ENCODE measurements around the gene ABCC4. TPM values are rescaled to one million over a fixed set of nuclear protein-coding genes. Genes with fewer than 3 reads are reported as not detected.
A peak's percentile ranks its signal among the peaks of the same experiment; 100 is the strongest.
"Not testable (repeated sequence)": the region's sequence is repeated elsewhere in the genome, so short reads cannot be mapped to it uniquely, and the experiment has no call there.

The ABCC4 gene
- total RNA-seq, 1 donor from 2014 or later = 1.6 TPM

DNA sequence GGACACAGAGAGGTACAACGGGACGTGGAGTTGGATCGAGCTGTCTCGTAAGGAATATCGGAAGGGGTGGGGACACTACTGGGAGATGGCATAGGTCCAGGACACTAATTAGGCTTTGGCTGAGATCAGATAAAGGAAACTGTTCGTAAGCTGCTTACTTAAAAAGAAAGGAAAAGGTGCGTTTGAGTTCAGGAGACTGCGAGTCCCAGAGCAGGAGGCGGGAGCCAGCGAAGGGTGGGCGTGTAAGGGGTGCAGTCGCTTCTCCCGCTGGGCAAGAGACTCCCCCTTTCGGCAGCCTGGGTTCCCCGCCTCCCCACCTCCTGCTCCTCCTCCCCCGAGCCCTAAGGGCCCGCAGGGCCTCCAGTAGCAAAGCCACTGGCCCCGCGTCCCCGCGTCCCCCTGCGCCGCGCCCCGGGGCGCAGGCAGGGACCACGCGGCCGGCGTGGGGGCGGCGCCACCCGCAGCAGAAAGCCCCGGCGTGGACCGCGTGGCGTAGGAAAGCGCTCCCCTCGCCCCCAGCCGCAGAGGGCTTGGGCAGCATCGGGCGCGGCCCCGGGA is 547 bp downstream of the ABCC4 start:
- DNase-seq (ENCODE audit: low read depth in 2 of 2) = peak; percentile 24 to 82

DNA sequence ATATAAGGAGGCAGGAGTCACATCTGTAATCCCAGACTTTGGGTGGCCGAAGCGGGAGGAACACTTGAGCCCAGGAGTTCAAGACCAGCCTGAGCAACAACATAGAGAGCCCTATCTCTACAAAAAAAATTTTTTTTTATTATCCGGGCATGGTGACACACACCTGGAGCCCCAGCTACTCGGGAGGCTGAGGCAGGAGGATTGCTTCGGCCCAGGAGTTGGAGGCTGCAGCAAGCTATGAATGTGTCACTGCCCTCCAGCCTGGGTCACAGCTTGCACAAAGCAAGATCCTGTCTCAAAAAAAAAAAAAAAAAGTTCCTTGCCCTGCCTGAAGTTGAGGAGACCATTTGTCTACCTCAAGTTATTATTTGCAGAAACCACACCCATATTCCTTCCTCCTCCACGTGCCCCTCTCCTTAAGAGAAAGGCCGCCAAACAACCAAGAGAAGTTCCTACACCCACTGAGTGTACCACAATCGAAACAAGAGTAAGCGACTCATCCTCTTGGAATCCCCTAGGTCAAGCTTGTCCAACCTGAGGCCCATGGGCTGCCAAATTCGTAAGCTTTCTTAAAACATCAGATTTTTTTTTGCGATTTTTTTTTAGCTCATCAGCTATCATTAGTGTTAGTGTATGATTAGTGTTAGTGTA is 2.2 kb downstream of the ABCC4 start:
- DNase-seq (ENCODE audit: low read depth in 2 of 2) = peak in 1 of 2 donors; percentile 65

DNA sequence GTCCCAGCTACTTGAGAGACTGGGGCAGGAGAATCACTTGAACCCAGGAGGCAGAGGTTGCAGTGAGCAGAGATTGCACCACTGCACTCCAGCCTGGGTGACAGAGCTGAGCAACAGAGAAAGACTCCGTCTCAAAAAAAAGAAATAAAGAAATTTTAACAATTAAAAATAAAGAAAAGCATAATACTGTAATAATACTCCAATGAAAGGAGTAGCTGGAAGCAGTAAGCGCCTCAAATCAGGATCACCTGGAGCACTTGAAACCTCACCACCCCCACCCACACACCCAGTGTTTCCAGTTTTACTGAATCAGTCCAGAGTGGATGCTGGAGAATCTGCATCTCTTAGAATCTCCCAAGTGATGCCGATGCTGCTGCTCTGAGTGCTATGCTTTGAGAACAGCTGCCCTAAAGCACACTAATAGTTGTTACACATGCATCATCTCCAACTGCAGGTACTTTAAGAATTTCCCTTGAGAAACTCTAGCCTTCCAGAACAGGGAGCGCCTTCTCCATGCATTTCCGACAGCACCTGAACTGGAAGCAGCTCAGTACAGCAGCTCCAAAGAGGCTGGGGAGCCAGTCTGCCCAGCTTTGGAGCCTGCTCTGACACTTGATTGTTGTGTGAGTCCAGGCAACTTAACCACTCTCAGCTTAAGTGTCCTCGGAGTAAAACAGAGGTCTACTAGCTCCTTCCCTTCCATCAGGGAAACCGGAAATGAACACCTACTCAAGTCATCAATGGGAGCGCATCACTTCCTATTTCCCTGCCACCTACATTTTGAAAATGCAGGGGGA is 2.9 kb downstream of the ABCC4 start:
- DNase-seq (ENCODE audit: low read depth in 2 of 2) = peak in 1 of 2 donors; percentile 55

DNA sequence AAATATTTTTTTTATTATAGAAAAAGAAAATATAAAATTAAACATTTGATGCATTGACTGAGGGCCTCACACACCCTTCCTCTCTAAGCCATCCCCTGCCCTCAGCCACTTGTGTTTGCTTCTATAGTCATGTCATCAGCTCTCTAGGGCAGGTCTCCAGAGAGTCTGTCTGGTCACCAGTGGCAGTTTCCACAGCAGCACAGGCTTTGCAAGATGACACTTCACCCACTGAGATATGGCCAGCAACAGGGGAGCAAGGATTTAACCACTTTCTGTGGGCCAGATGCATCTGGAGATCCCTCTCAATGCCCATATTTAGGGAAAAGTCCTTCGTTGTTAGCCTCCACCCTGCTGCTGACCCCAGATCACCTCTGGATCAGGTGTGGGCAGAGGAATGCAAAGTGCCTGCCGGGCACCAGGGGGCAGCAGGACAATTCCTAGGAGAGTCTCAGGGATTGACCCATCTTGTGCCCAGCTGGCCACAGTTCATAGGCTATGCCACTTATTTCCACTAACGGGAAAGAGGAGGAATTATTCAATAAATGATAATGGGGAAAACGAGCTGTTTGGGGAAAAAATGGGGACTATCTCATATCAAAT is 4.8 kb downstream of the ABCC4 start:
- peak; percentile 50 to 68 for DNase-seq (ENCODE audit: low read depth in 2 of 2)

DNA sequence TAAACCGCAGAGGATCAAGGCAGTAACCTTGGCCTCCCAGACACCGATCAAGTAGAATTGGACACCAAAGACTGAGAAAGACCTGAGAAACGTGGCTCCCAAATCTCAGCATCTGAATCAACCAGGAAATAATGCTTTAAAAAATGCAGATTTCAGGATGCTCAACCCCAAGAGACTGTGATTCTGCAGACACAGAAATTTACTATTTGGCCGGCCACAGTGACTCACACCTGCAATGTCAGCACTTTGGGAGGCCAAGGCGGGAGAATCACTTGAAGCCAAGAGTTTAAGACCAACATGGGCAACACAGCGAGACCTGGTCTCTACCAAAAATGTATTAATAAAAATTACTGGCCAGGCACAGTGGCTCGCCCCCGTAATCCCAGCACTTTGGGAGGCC is 6.2 kb downstream of the ABCC4 start:
- no peak for DNase-seq (ENCODE audit: low read depth in 2 of 2)

DNA sequence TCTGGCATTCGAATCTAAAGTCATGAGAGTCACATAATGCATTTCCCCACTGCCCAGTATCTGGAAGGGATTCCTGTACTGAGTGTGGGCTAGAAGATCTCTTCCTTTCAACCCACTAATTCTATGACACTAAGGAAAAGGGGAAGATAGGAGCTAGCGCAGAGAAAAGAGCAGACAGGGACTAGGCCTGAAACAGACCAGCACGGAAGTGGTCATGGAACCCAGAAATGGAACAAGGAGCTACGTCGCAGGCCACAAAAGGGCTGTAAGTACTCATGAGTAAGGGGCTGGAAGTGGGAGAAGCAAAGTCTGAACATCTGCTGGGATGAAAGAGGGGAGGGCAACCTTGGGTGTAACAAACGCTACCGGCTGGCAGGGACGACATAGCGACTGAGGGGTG is 8.6 kb downstream of the ABCC4 start:
- DNase-seq (ENCODE audit: low read depth in 2 of 2) = no peak

DNA sequence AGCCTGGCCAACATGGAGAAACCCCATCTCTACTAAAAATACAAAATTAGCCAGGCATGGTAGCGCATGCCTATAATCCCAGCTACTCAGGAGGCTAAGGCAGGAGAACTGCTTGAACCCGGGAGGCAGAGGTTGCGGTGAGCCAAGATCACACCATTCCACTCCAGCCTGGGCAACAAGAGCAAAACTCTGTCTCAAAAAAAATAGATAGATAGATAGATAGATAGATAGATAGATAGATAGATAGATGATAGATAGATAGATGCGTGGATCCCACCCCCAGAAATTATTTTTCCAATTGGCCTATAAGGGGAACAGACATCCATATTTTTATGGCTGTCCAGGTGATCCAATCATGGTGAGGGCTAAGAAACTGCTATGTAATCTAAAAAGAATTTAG is 11.3 kb downstream of the ABCC4 start:
- DNase-seq (ENCODE audit: low read depth in 2 of 2) = not testable (repeated sequence)

DNA sequence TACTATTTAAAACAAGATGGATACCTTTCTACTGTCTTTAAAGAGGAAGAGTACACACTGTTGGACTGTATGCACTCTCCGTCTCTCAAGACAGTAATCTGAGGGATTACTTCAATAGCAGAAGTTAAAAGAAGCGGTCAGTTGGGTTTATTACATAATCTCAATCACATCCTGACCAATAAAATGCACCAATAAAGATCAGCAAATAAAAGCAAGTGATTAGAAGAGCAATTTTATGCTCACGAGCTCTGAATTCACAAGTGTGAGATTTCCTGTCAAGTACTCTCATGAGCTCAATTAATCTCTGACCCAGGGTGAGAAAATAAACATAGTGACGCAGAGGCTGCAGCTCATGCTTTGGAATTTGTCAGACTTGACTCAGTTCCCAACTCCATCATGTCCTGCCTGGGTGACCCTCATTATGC is 12.2 kb downstream of the ABCC4 start:
- DNase-seq (ENCODE audit: low read depth in 2 of 2) = peak; percentile 35 to 93

DNA sequence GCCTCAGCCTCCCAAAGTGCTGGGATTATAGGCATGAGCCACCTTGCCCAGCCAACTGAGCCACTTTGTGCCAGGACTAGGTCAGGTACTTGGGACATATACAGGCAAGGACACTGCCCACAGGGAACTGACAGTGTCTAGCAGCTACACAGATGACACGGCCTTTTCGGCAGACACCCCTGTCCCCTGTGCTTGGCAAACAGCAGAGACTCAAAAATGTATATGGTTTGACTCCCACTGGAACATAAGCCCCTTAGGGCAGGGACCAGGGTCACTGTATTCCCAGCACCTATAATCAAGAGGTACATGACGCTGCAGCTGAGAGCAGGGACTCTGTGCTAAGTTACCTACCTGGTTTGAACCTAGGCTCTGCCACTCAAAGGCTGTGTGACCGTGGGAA is 16.8 kb downstream of the ABCC4 start:
- DNase-seq (ENCODE audit: low read depth in 2 of 2) = no peak

DNA sequence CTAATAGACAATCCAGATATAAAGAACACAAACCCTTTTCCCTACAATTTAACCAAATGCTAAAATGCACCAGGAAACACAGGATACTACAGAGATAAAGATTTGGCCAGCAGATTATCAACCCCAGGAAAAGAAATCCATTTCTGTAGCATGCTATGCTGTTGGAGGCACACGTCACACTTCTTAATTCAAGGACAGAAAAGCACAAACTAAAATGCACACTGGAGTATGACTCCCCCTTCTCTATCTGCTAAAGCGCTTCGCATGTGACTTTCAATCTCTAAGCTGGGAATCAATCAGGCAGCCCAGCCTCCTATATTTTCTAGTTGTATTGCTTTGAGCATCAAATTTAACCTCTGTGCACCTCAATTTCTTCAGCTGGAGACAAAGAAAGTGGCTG is 22.2 kb downstream of the ABCC4 start:
- no peak for DNase-seq (ENCODE audit: low read depth in 2 of 2)

DNA sequence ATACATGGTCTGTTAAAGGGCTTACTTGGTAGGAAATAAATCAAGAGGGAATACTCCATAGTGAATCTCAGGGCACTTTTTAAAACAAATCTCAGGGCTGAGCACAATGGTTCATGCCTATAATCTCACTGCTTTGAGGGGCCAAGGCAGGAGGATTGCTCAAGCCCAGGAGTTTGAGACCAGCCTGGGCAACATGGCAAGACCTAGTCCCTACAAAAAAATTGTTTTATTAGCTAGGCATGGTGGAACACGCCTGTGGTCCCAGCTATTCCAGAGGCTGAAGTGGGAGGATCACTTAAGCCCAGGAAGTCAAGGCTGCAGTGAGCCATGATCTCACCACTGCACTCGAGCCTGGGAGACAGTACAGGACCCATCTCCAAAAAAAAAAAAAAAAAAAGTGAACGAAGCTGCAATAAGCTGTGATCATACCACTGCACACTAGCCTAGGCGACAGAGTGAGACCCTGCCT is 25.2 kb downstream of the ABCC4 start:
- DNase-seq (ENCODE audit: low read depth in 2 of 2) = no peak

DNA sequence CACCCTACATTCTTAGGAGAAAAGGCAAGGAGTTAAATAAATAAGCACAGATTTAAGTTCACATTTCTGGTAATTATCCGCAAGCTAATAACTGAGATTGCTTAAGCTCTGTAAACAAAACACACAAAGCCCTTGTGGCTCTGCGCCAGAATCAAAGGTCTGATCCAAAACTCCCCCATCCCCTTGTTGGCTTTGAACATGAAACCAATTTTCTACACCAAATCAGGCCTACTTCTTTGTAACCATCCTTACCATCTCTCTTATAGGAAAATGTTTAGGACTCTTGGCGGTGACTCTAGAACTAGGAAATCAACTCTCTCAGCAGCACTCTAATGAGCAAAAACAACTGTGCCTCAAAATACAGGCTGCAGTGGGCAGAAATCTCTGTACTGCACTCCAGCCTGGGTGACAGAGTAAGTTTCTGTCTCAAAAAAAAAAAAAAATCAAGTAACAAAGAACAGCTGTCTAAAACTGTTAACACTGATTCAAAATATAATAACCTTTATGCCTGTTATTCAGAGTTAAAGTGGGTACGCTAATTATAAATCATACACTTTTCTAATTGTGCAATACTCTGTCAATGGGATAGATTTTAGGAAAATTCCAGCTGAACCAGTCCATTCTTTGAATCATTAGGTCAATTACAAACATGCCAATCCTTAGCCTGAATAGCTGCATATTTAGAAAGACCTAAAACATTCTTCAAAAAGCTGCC is 25.8 kb downstream of the ABCC4 start:
- no peak for DNase-seq (ENCODE audit: low read depth in 2 of 2)

DNA sequence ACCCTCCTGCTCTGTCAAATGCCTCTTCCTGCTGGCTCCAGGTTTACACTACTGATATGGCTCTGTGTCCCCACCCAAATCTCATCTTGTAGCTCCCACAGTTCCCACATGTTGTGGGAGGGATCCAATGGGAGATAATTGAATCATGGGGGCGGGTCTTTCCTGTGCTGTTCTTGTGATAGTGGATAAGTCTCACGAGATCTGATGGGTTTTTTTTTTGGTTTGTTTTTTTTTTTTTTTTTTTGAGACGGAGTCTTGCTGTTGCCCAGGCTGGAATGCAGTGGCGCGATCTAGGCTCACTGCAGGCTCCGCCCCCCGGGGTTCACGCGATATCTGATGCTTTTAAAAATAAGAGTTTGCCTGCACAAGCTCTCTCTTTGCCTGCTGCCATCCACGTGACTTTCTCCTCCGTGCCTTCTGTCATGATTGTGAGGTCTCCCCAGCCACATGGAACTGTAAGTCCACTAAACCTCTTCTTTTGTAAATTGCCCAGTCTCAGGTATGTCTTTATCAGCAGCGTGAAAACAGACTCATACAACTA is 27.6 kb downstream of the ABCC4 start:
- not testable (repeated sequence) for DNase-seq (ENCODE audit: low read depth in 2 of 2)

DNA sequence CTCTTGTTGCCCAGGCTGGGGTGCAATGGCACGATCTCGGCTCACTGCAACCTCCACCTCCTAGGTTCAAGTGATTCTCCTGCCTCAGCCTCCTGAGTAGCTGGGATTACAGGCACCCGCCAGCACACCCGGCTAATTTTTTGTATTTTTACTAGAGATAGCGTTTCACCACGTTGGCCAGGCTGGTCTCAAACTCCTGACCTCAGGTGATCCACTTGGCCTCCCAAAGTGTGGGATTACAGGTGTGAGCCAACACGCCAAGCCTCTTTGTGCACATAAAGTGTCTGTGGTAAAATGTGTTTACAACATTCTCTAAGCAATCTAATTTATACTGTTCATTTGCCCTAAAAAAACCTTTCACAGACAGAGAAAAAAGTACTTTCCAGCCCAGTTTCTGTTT is 29.2 kb downstream of the ABCC4 start:
- DNase-seq (ENCODE audit: low read depth in 2 of 2) = not testable (repeated sequence)

DNA sequence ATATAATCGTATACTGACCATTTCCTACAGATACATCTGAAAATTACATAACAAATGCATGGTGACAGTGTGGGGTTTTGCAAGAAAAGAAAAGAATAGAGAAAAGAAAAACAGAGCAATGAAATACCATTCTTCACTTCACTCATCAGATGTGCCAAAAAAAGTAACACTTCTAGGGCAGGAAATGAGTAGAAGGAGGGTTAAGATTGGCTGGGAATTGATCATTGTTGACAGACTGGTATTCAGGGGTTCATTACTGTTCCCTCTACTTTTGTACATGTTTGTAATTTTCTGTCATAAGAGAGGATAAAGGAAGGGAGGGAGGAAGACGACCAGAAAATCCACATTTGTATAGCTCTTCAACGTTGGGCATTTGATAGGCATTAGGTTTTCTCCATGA is 31.5 kb downstream of the ABCC4 start:
- DNase-seq (ENCODE audit: low read depth in 2 of 2) = peak in 1 of 2 donors; percentile 50

DNA sequence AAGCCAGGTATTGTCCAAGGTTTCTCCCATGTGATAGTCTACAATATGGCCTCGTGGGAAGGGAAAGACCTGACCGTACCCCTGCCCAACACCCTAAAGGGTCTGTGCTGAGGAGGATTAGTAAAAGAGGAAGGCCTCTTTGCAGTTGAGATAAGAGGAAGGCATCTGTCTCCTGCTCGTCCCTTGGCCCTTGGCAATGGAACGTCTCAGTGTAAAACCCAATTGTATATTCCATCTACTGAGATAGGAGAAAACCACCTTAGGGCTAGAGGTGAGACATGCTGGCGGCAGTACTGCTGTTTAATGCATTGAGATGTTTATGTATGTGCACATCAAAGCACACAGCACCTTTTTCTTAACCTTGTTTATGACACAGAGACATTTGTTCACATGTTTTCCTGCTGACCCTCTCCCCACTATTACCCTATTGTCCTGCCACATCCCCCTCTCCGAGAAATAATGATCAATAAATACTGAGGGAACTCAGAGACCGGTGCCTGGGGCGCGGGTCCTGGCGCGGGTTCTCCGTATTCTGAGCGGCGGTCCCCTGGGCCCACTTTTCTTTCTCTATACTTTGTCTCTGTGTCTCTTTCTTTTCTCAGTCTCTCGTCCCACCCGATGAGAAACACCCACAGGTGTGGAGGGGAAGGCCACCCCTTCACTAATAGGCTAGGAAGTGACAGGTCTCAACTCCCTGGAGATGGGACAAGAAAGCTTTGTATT is 32.7 kb downstream of the ABCC4 start:
- DNase-seq (ENCODE audit: low read depth in 2 of 2) = not testable (repeated sequence)

DNA sequence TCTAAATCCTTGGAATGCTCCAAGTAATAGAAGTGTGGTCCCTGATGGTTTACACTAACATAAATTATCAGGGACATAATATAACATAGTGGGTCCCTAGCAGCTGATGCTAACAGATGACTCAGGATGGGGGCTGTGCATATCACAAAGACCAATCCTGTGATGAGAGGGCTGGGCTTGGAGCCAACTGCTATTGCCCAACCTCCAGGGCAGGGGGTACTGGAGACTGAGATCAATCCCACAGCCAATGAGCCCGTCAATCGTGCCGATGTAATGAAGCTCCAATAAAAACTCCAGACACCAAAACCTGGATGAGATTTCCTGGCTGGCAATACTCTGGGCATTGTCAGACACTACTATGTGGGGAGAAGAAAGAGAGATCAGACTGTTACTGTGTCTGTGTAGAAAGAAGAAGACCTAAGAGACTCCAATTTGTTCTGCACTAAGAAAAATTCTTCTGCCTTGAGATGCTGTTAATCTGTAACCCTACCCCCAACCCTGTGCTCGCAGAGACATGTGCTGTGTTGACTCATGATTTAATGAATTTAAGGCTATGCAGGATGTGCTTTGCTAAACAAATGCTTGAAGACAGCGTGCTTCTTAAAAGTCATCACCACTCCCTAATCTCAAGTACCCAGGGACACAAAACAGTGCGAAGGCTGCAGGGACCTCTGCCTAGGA is 33.4 kb downstream of the ABCC4 start:
- peak; percentile 31 to 87 for DNase-seq (ENCODE audit: low read depth in 2 of 2)

DNA sequence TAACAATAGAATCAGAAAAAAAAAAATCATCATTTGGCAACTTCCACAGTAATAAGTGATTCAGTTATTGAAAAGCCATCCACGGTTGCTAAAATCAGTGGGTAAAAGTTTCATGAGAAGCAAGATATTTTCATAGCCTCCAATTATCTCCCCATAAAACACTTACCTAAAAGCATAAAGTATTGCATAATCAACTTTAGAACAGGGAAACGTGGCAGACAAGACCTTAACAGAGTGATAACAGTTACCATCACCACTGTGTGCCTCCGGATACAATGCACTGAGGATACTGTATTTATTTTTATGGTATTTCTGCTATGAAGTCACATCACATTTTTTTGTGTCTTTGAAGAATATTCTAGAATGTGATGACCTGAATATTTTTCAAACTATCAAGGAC is 37.0 kb downstream of the ABCC4 start:
- no peak for DNase-seq (ENCODE audit: low read depth in 2 of 2)

DNA sequence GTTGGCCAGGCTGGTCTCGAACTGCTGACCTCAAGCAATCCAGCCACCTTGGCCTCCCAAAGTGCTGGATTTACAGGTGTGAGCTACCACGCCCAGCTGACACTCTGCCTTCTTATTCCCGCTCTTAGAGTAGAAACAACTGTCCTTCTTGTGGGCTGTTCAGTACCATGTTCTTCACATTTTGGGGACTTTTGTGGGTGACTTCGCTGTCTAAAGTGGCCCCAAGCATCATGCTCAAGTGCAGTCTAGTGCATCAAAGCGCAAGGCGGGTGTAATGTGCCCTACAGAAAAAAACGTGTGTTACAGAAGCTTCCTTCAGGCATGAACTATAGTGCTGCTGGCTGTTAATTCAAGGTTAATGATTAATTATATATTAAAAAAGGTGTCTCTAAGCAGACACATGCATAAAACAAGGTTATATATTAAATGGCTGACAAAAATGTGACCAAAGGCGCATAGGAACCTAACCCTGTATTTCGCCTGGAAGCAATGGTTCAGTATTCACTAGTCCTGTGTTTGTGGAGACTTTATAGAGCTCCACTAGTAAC is 38.3 kb downstream of the ABCC4 start:
- no peak for DNase-seq (ENCODE audit: low read depth in 2 of 2)

DNA sequence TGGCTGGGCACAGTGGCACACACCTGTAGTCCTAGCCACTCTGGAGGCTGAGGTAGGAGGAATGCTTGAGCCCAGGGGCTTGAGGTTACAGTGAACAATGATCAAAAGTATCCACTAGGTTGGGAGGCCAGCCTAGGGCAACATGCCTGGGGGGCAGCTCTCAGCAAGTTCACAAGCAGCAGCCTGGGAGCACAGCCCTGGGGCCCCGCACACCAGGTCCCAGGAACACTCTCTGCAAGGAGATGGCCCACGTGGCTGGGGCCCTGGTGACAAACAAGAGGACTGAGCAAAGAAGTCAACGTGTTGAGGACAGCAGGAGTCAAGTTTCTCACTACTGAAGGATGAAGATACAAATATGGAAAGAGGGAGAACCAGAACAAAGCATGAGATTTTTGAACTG is 39.3 kb downstream of the ABCC4 start:
- no peak for DNase-seq (ENCODE audit: low read depth in 2 of 2)
